CD4-positive, alpha-beta T cell treated with Interleukin-1 beta for 1 hour (primary cell): ENCODE data around the gene PRKAG2.
"Not testable (repeated sequence)": the region's sequence is repeated elsewhere in the genome, so short reads cannot be mapped to it uniquely, and the experiment has no call there.

Experiments used
- DNase-seq, 2 donors: peaks; one replicate each; pipeline ENCODE4 v3.0.0-alpha.2; 2020 to 2022

Gene PRKAG2

GRCh38 chr7:151849008-151849878 lies 27.7 kb downstream of the PRKAG2 start:
- DNase-seq, result no peak

- peak in 1 of 2 donors; percentile 27 for DNase-seq
Measured at GRCh38 chr7:151847681-151848081, 29.2 kb downstream of the PRKAG2 start.

- no peak for DNase-seq
Measured at GRCh38 chr7:151847136-151847535, 29.8 kb downstream of the PRKAG2 start.

GRCh38 chr7:151845412-151846205 lies 31.3 kb downstream of the PRKAG2 start:
- no peak for DNase-seq

- DNase-seq, result no peak
Measured at GRCh38 chr7:151844825-151845200, 32.1 kb downstream of the PRKAG2 start.

GRCh38 chr7:151844071-151844824 lies 32.7 kb downstream of the PRKAG2 start:
- DNase-seq, result peak in 1 of 2 donors; percentile 41

GRCh38 chr7:151843181-151843580 lies 33.7 kb downstream of the PRKAG2 start:
- DNase-seq, result no peak

- not testable (repeated sequence) for DNase-seq
Measured at GRCh38 chr7:151841395-151842051, 35.4 kb downstream of the PRKAG2 start.

- DNase-seq, result no peak
Measured at GRCh38 chr7:151840088-151840910, 36.6 kb downstream of the PRKAG2 start.

- DNase-seq, result no peak
Measured at GRCh38 chr7:151839451-151839921, 37.4 kb downstream of the PRKAG2 start.

- peak; percentile 57 to 76 for DNase-seq
Measured at GRCh38 chr7:151838861-151839381, 38.0 kb downstream of the PRKAG2 start.

- no peak for DNase-seq
Measured at GRCh38 chr7:151838072-151838471, 38.8 kb downstream of the PRKAG2 start.

- no peak for DNase-seq
Measured at GRCh38 chr7:151837285-151838042, 39.5 kb downstream of the PRKAG2 start.

GRCh38 chr7:151836927-151837205 lies 40.0 kb downstream of the PRKAG2 start:
- DNase-seq, result no peak

GRCh38 chr7:151836191-151836926 lies 40.6 kb downstream of the PRKAG2 start:
- no peak for DNase-seq

- no peak for DNase-seq
Measured at GRCh38 chr7:151835636-151836035, 41.3 kb downstream of the PRKAG2 start.

- no peak for DNase-seq
Measured at GRCh38 chr7:151834271-151835035, 42.5 kb downstream of the PRKAG2 start.

GRCh38 chr7:151833691-151834090 lies 43.2 kb downstream of the PRKAG2 start:
- no peak for DNase-seq

- DNase-seq, result no peak
Measured at GRCh38 chr7:151833213-151833651, 43.7 kb downstream of the PRKAG2 start.
